ENCODE data around the gene RPS6KB2.
A peak's percentile ranks its signal among the peaks of the same experiment; 100 is the strongest.
"Not testable (repeated sequence)": the region's sequence is repeated elsewhere in the genome, so short reads cannot be mapped to it uniquely, and the experiment has no call there.

Gene RPS6KB2

GRCh38 chr11:67398661-67399563 is 29.4 kb upstream of the RPS6KB2 start:
- DNase-seq (ENCODE audit: extremely low read depth, low read depth), result no peak
- no peak for TF ChIP-seq CTCF (IDR thresholded peaks at IDR 0.05; ENCODE audit: low read depth, low read length)

- TF ChIP-seq CTCF (IDR thresholded peaks at IDR 0.05; ENCODE audit: low read depth, low read length), result no peak
Observed at GRCh38 chr11:67400251-67400941, 27.9 kb upstream of the RPS6KB2 start.

GRCh38 chr11:67400942-67401494 is 27.3 kb upstream of the RPS6KB2 start:
- no peak for TF ChIP-seq CTCF (IDR thresholded peaks at IDR 0.05; ENCODE audit: low read depth, low read length)
- no peak for DNase-seq (ENCODE audit: extremely low read depth, low read depth)

More at GRCh38 chr11:67400251-67400941, 27.9 kb upstream of the RPS6KB2 start:
- DNase-seq (ENCODE audit: extremely low read depth, low read depth), result no peak

GRCh38 chr11:67401495-67402191 is 26.7 kb upstream of the RPS6KB2 start, which contains the start of gene PPP1CA:
Gene PPP1CA, minus strand, starts transcription at chr11:67401858. Its CDS starts 76 bp downstream, at chr11:67401782.
- peak; percentile 69 for DNase-seq (ENCODE audit: extremely low read depth, low read depth)
- TF ChIP-seq CTCF (IDR thresholded peaks at IDR 0.05; ENCODE audit: low read depth, low read length), result no peak; the same call in none of the 2 replicates

DNA sequence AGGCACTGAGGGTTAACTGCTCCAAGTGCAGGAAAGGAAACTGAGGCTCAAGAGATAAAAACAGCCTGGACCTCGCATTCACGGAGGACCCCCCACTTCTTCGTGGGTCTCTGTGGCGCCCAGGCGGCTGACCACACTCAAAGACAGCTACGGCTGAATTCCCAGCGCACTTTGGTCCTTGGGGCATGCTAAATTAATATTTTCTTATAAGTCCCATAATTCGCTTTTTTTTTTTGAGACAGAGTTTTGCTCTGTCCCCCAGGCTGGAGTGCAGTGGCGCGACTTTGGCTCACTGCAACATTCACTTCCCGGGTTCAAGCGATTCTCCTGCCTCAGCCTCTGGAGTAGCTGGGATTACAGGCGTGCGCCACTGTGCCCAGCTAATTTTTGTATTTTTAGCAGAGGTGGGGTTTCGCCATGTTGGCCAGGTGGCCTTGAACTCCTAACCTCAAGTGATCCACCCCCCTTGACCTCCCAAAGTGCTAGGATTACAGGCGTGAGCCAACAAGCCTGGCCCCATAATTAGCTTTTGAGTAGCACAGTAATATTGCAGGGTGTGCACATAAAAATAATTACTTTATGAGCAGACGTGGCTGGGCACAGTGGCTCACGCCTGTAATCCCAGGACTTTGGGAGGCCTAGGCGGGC is 26.0 kb upstream of the RPS6KB2 start:
- DNase-seq (ENCODE audit: extremely low read depth, low read depth), result not testable (repeated sequence)

DNA sequence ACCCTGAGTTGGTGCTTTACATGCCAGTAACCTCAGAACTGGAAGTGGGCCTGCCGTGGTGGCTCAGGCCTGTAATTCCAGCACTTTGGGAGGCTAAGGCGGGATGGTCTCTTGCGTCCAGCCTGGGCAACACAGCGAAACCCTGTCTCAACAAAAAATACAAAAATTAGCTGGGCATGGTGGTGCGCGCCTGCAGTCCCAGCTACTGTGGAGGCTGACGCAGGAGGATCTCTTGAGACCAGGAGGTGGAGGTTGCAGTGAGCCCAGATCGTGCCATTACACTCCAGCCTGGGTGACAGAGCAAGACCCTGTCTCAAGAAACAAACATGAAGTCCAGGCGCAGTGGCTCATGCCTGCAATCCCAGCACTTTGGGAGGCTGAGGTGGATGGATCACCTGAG is 25.2 kb upstream of the RPS6KB2 start:
- DNase-seq (ENCODE audit: extremely low read depth, low read depth), result not testable (repeated sequence)

- no peak for TF ChIP-seq CTCF (IDR thresholded peaks at IDR 0.05; ENCODE audit: low read depth, low read length)
- DNase-seq (ENCODE audit: extremely low read depth, low read depth), result no peak
Observed at GRCh38 chr11:67404515-67405195, 23.6 kb upstream of the RPS6KB2 start.
